Aorta (tissue), 5 donors: ENCODE data around the gene TDRD1. TPM values are rescaled to one million over a fixed set of nuclear protein-coding genes. Genes with fewer than 3 reads are reported as not detected.

ENCODE experiments used
- ATAC-seq: fragments of 200-7000 bp; cut with Tn5 transposase; one replicate; pipeline ENCODE4 v1.9.1; 2022; ENCODE audit warnings: moderate library complexity; ENCODE audit not compliant: low FRiP score
- DNase-seq, 2 donors: peaks; one replicate each; pipeline ENCODE4 v3.0.0-alpha.2; 2020
- H3K27ac ChIP-seq, 2 donors: one replicate each; pipeline ENCODE4 v1.5.1; 2013; ENCODE audit warnings: low read length in 2 of 2, mild to moderate bottlenecking in 2 of 2, moderate library complexity in 2 of 2, control low read depth in 1 of 2, inconsistent platforms in 1 of 2, low read depth in 1 of 2
- H3K27me3 ChIP-seq, 2 donors: one replicate each; pipeline ENCODE4 v1.6.1; 2013; ENCODE audit warnings: control low read depth in 1 of 2, low read length in 1 of 2, mild to moderate bottlenecking in 1 of 2, moderate library complexity in 1 of 2; ENCODE audit not compliant: insufficient read depth in 2 of 2, control insufficient read depth in 1 of 2
- H3K36me3 ChIP-seq, 2 donors: one replicate each; pipeline ENCODE4 v1.6.1; 2013; ENCODE audit warnings: control low read depth in 1 of 2, low read length in 1 of 2, mild to moderate bottlenecking in 1 of 2; ENCODE audit not compliant: insufficient read depth in 2 of 2, control insufficient read depth in 1 of 2
- H3K4me1 ChIP-seq, 2 donors: one replicate each; pipeline ENCODE4 v1.6.1; 2013; ENCODE audit warnings: low read length in 2 of 2, control low read depth in 1 of 2, mild to moderate bottlenecking in 1 of 2, moderate library complexity in 1 of 2; ENCODE audit not compliant: insufficient read depth in 2 of 2, control insufficient read depth in 1 of 2
- H3K4me3 ChIP-seq, 2 donors: one replicate each; pipeline ENCODE4 v1.5.1; 2013; ENCODE audit warnings: low read length in 2 of 2, control low read depth in 1 of 2, mild to moderate bottlenecking in 1 of 2
- H3K9me3 ChIP-seq: one replicate; pipeline ENCODE4 v1.6.1; 2013; ENCODE audit warnings: mild to moderate bottlenecking, low read length; ENCODE audit not compliant: control insufficient read depth
- WGBS, 2 donors: extraction: QIAGEN DNeasy Blood & Tissue Kit; methylation state at CpG; one replicate each; pipeline ENCODE4 v1.1.7; 2013; 5-methylcytosine and 5-hydroxymethylcytosine counted together
- intact Hi-C, 2 donors: fragments of 100-400 bp; cut with DNase I; formaldehyde crosslinking; loops; one replicate each; pipeline versions ENCODE4 v1.14.2 to v1.15.0; 2022
- polyA plus RNA-seq, 2 donors: library from polyadenylated mRNA; stranded (reverse); fragments of 200-250 nt; gene quantifications; one replicate each; pipeline ENCODE4 v1.2.3, GENCODE V29; 2013
- total RNA-seq, 2 donors: library from RNA; stranded (reverse); fragmentation: NEBNext Ultra II Directional; extraction: Animal tissue kit (Norgen Biotek cat#: 25700); gene quantifications; one replicate each; pipeline ENCODE4 v1.2.1, GENCODE V29; 2021
- donor health status: healthy with polysubstance abuse.
- donor health status: Bipolar disorder and iron deficiency.
- donor health status: DM: no; HTN: no; CAD: no.
- donor health status: DM: no; HTN: no; CAD: no.
- donor health status: DM: yes; HTN: yes; CAD: no.

Gene TDRD1
- total and polyA plus RNA-seq, 4 donors = 0.19 to 0.78 (median 0.36) TPM; not detected in 1

GRCh38 chr10:114245121-114245791 is 66.1 kb downstream of the TDRD1 start:
- H3K4me3 ChIP-seq = no peak overlapping the region
- DNase-seq (no peak), ATAC-seq (no peak)
- H3K4me1 ChIP-seq = no peaks in the 10 kb centered on the region
- H3K27ac ChIP-seq = no peak overlapping the region
- H3K9me3 ChIP-seq = no peaks in the 10 kb centered on the region
- peaks cover 0 to 2% of the 10 kb centered on the region in 2 donors for H3K27me3 ChIP-seq
- intact Hi-C loops = no loop called here
- 70 to 74% methylated on average over 9 of the region's 9 CpGs for WGBS, 2 donors
- no peaks in the 10 kb centered on the region for H3K36me3 ChIP-seq

- Histone ChIP-seq H3K27ac (no peak overlapping the region), H3K36me3 (no peaks in the 10 kb centered on the region), H3K4me3 (no peak overlapping the region), H3K4me1 (no peaks in the 10 kb centered on the region), H3K9me3 (no peaks in the 10 kb centered on the region), H3K27me3 (peaks cover 0 to 2% of the 10 kb centered on the region in 2 donors)
- ATAC-seq = no peak
- 74 to 83% methylated on average over 7 of the region's 7 CpGs for WGBS, 2 donors
- no peak for DNase-seq
- intact Hi-C loops = no loop called here
These were observed 67.6 kb downstream of the TDRD1 start for GRCh38 chr10:114246679-114247305.

- 93 to 94% methylated on average over 6 of the region's 6 CpGs for WGBS, 2 donors
- no peak for DNase-seq
- no peaks in the 10 kb centered on the region for H3K4me1 ChIP-seq
- no peaks in the 10 kb centered on the region for H3K27me3 ChIP-seq
- no peak overlapping the region for H3K4me3 ChIP-seq
- H3K9me3 ChIP-seq = no peaks in the 10 kb centered on the region
- H3K36me3 ChIP-seq = no peaks in the 10 kb centered on the region
- no peak for ATAC-seq
- no peak overlapping the region for H3K27ac ChIP-seq
- intact Hi-C loops = no loop called here
These were observed 71.1 kb downstream of the TDRD1 start for GRCh38 chr10:114250236-114250635.

GRCh38 chr10:114250716-114251115 is 71.6 kb downstream of the TDRD1 start:
- Histone ChIP-seq H3K4me1 (no peaks in the 10 kb centered on the region), H3K4me3 (no peak overlapping the region), H3K9me3 (no peaks in the 10 kb centered on the region), H3K36me3 (no peaks in the 10 kb centered on the region), H3K27ac (no peak overlapping the region), H3K27me3 (no peaks in the 10 kb centered on the region)
- DNase-seq (no peak), ATAC-seq (no peak)
- intact Hi-C loops = no loop called here
- WGBS, 2 donors = 95% methylated on average over 1 of the region's 1 CpG

GRCh38 chr10:114252092-114252491 is 72.9 kb downstream of the TDRD1 start:
- no peaks in the 10 kb centered on the region for H3K27me3 ChIP-seq
- intact Hi-C loops = no loop called here
- ATAC-seq (no peak), DNase-seq (no peak)
- WGBS, 2 donors = 90 to 93% methylated on average over 5 of the region's 5 CpGs
- H3K9me3 ChIP-seq = no peaks in the 10 kb centered on the region
- H3K4me1 ChIP-seq = no peaks in the 10 kb centered on the region
- H3K4me3 ChIP-seq = no peak overlapping the region
- no peak overlapping the region for H3K27ac ChIP-seq
- no peaks in the 10 kb centered on the region for H3K36me3 ChIP-seq

GRCh38 chr10:114252883-114253282 is 73.7 kb downstream of the TDRD1 start:
- no peak overlapping the region for H3K4me3 ChIP-seq
- no peak overlapping the region for H3K27ac ChIP-seq
- intact Hi-C loops = no loop called here
- ATAC-seq (no peak), DNase-seq (no peak)
- H3K36me3 ChIP-seq = no peaks in the 10 kb centered on the region
- 71 to 74% methylated on average over 4 of the region's 7 CpGs for WGBS, 2 donors
- H3K4me1 ChIP-seq = no peaks in the 10 kb centered on the region
- H3K9me3 ChIP-seq = no peaks in the 10 kb centered on the region
- no peaks in the 10 kb centered on the region for H3K27me3 ChIP-seq

- no peaks in the 10 kb centered on the region for H3K4me1 ChIP-seq
- WGBS, 2 donors = 90 to 92% methylated on average over 1 of the region's 1 CpG
- ATAC-seq (no peak), DNase-seq (no peak)
- no peak overlapping the region for H3K27ac ChIP-seq
- no peak overlapping the region for H3K4me3 ChIP-seq
- H3K27me3 ChIP-seq = no peaks in the 10 kb centered on the region
- intact Hi-C loops = no loop called here
- no peaks in the 10 kb centered on the region for H3K9me3 ChIP-seq
- no peaks in the 10 kb centered on the region for H3K36me3 ChIP-seq
These were observed 76.1 kb downstream of the TDRD1 start for GRCh38 chr10:114255227-114255626.

- WGBS, 2 donors = 85 to 92% methylated on average over 12 of the region's 12 CpGs
- intact Hi-C loops = no loop called here
- Histone ChIP-seq H3K36me3 (no peaks in the 10 kb centered on the region), H3K9me3 (no peaks in the 10 kb centered on the region), H3K4me3 (no peak overlapping the region), H3K27ac (no peak overlapping the region), H3K27me3 (no peaks in the 10 kb centered on the region), H3K4me1 (no peaks in the 10 kb centered on the region)
- DNase-seq (no peak), ATAC-seq (no peak)
These were observed 77.0 kb downstream of the TDRD1 start for GRCh38 chr10:114256008-114256765.
